ENCODE data around the gene TMEM43.
"Not testable (repeated sequence)": the region's sequence is repeated elsewhere in the genome, so short reads cannot be mapped to it uniquely, and the experiment has no call there.

TMEM43 gene

DNA sequence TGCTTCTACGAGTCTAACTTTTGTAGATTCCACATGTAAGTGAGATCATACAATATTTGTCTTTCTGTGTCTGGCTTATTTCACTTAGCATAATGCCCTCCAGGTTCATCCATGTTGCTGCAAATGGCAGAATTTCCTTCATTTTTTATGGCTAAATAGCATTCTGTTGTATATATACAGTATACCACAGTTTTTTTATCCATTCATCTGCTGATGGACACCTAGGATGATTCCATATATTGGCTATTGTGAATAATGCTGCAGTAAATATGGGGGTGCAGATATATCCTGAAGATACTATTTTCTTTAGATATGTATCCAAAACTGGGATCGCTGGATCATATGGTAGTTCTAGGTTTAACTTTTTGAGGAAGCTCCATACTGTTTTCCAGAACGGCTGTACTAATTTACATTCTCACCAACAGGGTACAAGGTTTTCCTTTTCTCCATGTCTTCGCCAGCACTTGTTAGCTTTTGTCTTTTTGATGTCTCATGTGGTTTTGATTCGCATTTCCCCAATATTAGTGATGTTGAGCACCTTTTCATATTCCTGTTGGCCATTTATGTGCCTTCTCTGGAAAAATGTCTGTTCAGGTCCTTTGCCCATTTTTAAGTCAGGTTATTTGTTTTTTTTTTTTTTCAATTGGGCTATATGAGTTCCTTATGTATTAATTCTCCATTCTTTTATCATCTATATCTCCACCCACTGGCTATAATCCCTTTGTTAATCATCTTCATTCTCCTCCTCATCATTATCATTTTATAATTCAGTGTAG lies 27.0 kb upstream of the TMEM43 start:
- no peak for TF ChIP-seq CTCF (conservative IDR thresholded peaks at IDR 0.05)
- TF ChIP-seq ZFX (IDR thresholded peaks at IDR 0.05), result no peak
- H3K27ac ChIP-seq, result no peak overlapping the region

DNA sequence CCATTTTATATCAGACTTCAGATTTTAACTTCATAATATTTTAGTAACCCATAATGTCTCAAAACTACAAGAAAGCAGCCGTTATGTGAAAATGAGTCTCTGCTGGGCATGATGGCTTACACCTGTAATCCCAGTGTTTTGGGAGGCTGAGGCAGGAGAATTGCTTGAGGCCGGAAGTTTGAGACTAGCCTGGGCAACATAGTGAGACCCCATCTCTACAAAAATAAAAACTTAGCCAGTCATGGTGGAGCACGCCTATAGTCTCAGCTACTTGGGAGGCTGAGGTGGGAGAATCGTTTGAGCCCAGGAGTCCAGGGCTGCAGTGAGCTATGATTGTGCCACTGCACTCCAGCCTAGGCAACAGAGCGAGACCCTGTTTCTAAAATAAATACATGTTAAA lies 15.0 kb upstream of the TMEM43 start:
- not testable (repeated sequence) for H3K27ac ChIP-seq

GRCh38 chr3:14110699-14111098 lies 14.2 kb upstream of the TMEM43 start:
- TF ChIP-seq CTCF (conservative IDR thresholded peaks at IDR 0.05) (no peak), ZFX (IDR thresholded peaks at IDR 0.05) (no peak)
- H3K27ac ChIP-seq, result no peak overlapping the region

DNA sequence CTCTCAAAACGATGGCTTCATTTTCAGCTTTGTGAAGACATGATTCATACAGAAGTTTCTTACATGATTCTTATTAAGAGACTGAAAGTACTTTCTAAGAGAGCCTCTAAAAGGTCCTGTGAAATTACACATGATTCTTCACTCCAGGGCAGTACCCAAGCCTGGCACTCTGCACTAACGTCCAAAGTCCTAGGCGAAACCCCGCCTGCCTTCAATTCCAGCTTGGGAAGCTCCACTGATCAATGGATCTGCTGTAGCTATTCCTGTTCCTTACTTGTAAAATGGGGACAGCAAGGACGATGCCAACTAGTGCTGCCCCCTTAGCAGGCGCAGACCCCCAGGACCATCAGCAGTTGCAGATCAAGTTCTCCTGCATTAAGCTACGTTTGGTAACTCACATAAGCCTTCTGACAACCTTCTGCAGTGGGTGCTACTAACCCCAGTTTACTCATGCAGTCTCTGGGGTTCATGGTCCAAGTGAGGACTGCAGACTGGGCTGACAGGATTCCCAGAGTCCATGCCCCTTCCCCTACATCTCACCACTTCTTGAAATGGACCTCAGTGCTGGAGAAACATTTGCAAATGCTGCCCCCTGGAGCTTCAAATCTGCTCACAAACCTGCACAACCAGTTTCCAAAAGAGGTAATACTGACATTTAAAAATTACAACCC lies 10.8 kb upstream of the TMEM43 start:
- TF ChIP-seq CTCF (conservative IDR thresholded peaks at IDR 0.05) (peak; percentile 58), ZFX (IDR thresholded peaks at IDR 0.05) (no peak)
- no peak overlapping the region for H3K27ac ChIP-seq

DNA sequence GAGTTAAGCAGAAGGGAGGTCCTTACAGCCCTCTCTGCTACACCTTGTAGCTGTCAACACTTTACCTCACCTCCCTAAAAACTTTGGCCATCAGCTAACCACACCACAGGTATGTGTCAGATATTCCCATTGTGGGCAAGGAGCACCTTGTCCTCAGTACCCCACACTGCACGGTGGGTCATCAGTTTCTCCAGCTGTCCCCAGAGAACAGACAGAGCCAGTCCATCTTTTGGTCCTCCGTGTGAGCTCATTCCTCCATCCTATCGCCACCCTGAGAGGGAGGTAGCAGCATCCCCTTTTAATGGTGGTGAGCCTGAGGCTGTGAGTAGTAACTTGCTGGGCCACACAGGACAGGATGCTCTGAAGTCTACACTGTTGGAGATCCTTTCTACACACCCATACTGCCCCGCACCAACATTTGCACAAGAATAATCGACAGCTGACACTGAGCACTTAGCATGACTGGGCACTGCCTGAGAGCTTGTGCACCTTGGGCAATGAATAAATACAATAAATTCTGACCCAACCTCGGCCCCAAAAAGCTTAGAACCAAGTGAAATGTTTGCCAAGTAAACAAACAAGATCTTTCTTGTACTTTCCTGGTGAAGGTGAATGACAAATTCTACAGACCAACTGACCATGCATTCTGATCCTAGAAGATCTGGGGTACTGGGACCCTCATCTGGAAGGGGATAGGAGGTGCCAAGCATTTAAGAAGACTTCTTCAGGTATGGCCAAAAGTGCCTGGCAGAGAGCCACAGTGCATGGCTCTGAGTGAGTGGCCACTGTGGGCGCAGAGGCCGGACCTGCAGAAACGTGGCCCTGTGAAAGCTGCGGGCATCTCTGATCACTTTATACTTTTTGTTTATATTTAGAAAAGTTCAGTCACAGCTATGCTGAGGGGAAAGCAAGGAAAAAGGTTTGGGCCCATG lies 7.1 kb upstream of the TMEM43 start:
- no peak for TF ChIP-seq CTCF (conservative IDR thresholded peaks at IDR 0.05)
- no peak for TF ChIP-seq ZFX (IDR thresholded peaks at IDR 0.05)
- peak overlapping the region; percentile 91 for H3K27ac ChIP-seq

- H3K27ac ChIP-seq, result peak overlapping the region; percentile 91
- no peak for TF ChIP-seq ZFX (IDR thresholded peaks at IDR 0.05)
These were observed 6.2 kb upstream of the TMEM43 start for GRCh38 chr3:14118400-14119381.

DNA sequence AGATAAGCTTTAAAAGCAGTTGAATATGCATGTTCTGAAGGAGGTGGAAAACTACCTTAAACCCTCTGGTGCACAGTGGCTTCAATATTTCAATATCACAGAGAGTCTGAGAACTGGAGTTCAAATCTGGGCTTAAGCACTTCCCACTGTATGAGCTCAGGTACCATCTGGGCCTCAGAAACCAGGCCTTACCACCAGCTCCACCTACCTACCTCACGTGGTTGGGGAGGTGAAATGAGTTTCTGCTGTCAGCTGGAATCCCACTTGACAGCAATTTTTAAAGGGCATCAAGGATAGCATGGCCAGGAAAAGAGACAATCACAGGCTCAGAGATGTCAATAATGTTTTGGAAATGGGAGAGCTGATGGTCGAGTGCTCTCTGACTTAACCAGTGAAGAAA lies 5.2 kb upstream of the TMEM43 start:
- TF ChIP-seq ZFX (IDR thresholded peaks at IDR 0.05), result no peak
- TF ChIP-seq CTCF (conservative IDR thresholded peaks at IDR 0.05), result no peak
- peak overlapping the region; percentile 91 for H3K27ac ChIP-seq
